ENCODE results near the gene SAMD5. TPM values are rescaled to one million over a fixed set of nuclear protein-coding genes. Genes with fewer than 3 reads are reported as not detected.

Gene SAMD5
- total RNA-seq, 1 experiment from 2014 or later, result 6.1 TPM

- CTCF ChIA-PET, result no interaction called here
- DNase-seq (ENCODE audit: low spot score), result no peak
Observed at GRCh38 chr6:147522597-147522996, 14.1 kb downstream of the SAMD5 start.

GRCh38 chr6:147525519-147526209, 17.2 kb downstream of the SAMD5 start:
- BruUV-seq (replicated peaks), result no TSS peak
- TF ChIP-seq EZH2 (IDR thresholded peaks at IDR 0.05; ENCODE audit: borderline replicate concordance, low read depth, low read length, poor library complexity, severe bottlenecking), result no peak
- TF ChIP-seq CTCF (conservative IDR thresholded peaks at IDR 0.05; ENCODE audit: low read depth, low read length), result no peak
- Histone ChIP-seq H3K27ac (ENCODE audit: low read depth, low read length, poor library complexity, severe bottlenecking) (no peak overlapping the region), H3K27me3 (replicated peaks; ENCODE audit: insufficient read depth, low read depth, low read length, poor library complexity) (no peaks in the 10 kb centered on the region), H3K4me3 (ENCODE audit: low read depth, low read length, poor library complexity, severe bottlenecking) (no peak overlapping the region), H3K4me1 (ENCODE audit: insufficient read depth, low read length, poor library complexity, severe bottlenecking) (peaks cover 6% of the 10 kb centered on the region), H3K36me3 (ENCODE audit: insufficient read depth, low read length, poor library complexity, severe bottlenecking) (no peaks in the 10 kb centered on the region), H3K9me3 (ENCODE audit: low read depth, low read length, poor library complexity, severe bottlenecking) (no peaks in the 10 kb centered on the region)
- intact Hi-C loops (cut with micrococcal nuclease; ENCODE audit: unreplicated experiment), result no loop called here
- POLR2A ChIA-PET (ENCODE audit: low non-redundant PET), result no interaction called here
- no peak for DNase-seq (ENCODE audit: low spot score)
- CTCF ChIA-PET, result no interaction called here

More at GRCh38 chr6:147522597-147522996, 14.1 kb downstream of the SAMD5 start:
- POLR2A ChIA-PET (ENCODE audit: low non-redundant PET), result no interaction called here
- Histone ChIP-seq H3K36me3 (ENCODE audit: insufficient read depth, low read length, poor library complexity, severe bottlenecking) (no peaks in the 10 kb centered on the region), H3K9me3 (ENCODE audit: low read depth, low read length, poor library complexity, severe bottlenecking) (no peaks in the 10 kb centered on the region), H3K4me3 (ENCODE audit: low read depth, low read length, poor library complexity, severe bottlenecking) (no peak overlapping the region), H3K27ac (ENCODE audit: low read depth, low read length, poor library complexity, severe bottlenecking) (no peak overlapping the region), H3K27me3 (replicated peaks; ENCODE audit: insufficient read depth, low read depth, low read length, poor library complexity) (no peaks in the 10 kb centered on the region), H3K4me1 (ENCODE audit: insufficient read depth, low read length, poor library complexity, severe bottlenecking) (no peaks in the 10 kb centered on the region)
- no TSS peak for BruUV-seq (replicated peaks)
- intact Hi-C loops (cut with micrococcal nuclease; ENCODE audit: unreplicated experiment), result no loop called here
- TF ChIP-seq EZH2 (IDR thresholded peaks at IDR 0.05; ENCODE audit: borderline replicate concordance, low read depth, low read length, poor library complexity, severe bottlenecking), result no peak
- TF ChIP-seq CTCF (conservative IDR thresholded peaks at IDR 0.05; ENCODE audit: low read depth, low read length), result no peak

GRCh38 chr6:147527197-147527596, 18.7 kb downstream of the SAMD5 start:
- peaks cover 16% of the 10 kb centered on the region for H3K4me1 ChIP-seq (ENCODE audit: insufficient read depth, low read length, poor library complexity, severe bottlenecking)
- TF ChIP-seq CTCF (conservative IDR thresholded peaks at IDR 0.05; ENCODE audit: low read depth, low read length), result no peak
- TF ChIP-seq EZH2 (IDR thresholded peaks at IDR 0.05; ENCODE audit: borderline replicate concordance, low read depth, low read length, poor library complexity, severe bottlenecking), result no peak
- H3K9me3 ChIP-seq (ENCODE audit: low read depth, low read length, poor library complexity, severe bottlenecking), result no peaks in the 10 kb centered on the region
- POLR2A ChIA-PET (ENCODE audit: low non-redundant PET), result no interaction called here
- BruUV-seq (replicated peaks), result no TSS peak
- DNase-seq (ENCODE audit: low spot score), result no peak
- H3K4me3 ChIP-seq (ENCODE audit: low read depth, low read length, poor library complexity, severe bottlenecking), result no peak overlapping the region
- H3K27me3 ChIP-seq (replicated peaks; ENCODE audit: insufficient read depth, low read depth, low read length, poor library complexity), result no peaks in the 10 kb centered on the region
- no peaks in the 10 kb centered on the region for H3K36me3 ChIP-seq (ENCODE audit: insufficient read depth, low read length, poor library complexity, severe bottlenecking)
- no peak overlapping the region for H3K27ac ChIP-seq (ENCODE audit: low read depth, low read length, poor library complexity, severe bottlenecking)
- CTCF ChIA-PET, result no interaction called here
- intact Hi-C loops (cut with micrococcal nuclease; ENCODE audit: unreplicated experiment), result no loop called here
